Muscle layer of duodenum (tissue), 2 donors: Measurements from ENCODE around the gene MTF1.

ENCODE experiments used
- H3K27ac ChIP-seq: one replicate; pipeline ENCODE4 v1.7.0; 2013; ENCODE audit warnings: mild to moderate bottlenecking, low read length
- H3K27me3 ChIP-seq: one replicate; pipeline ENCODE4 v1.7.0; 2013; ENCODE audit warnings: low read depth, mild to moderate bottlenecking, control low read depth, low read length
- H3K36me3 ChIP-seq, 2 donors: one replicate each; pipeline ENCODE4 v1.7.0; 2013; ENCODE audit warnings: low read length in 2 of 2, control low read depth in 1 of 2, mild to moderate bottlenecking in 1 of 2; ENCODE audit not compliant: insufficient read depth in 2 of 2, control insufficient read depth in 1 of 2
- H3K4me1 ChIP-seq, 2 donors: one replicate each; pipeline ENCODE4 v1.7.0; 2013; ENCODE audit warnings: low read length in 2 of 2, mild to moderate bottlenecking in 2 of 2, control low read depth in 1 of 2, moderate library complexity in 1 of 2; ENCODE audit not compliant: insufficient read depth in 2 of 2, control insufficient read depth in 1 of 2
- H3K4me3 ChIP-seq, 2 donors: one replicate each; pipeline ENCODE4 v1.7.0; 2013; ENCODE audit warnings: low read length in 2 of 2, low read depth in 1 of 2, mild to moderate bottlenecking in 1 of 2
- H3K9me3 ChIP-seq, 2 donors: one replicate each; pipeline ENCODE4 v1.7.0; 2013; ENCODE audit warnings: low read length in 2 of 2, control low read depth in 1 of 2, mild to moderate bottlenecking in 1 of 2; ENCODE audit not compliant: control insufficient read depth in 1 of 2
- donor health status: healthy.

The MTF1 gene

GRCh38 chr1:37892151-37893047 is 33.0 kb upstream of the MTF1 start:
- peaks cover 27 to 42% of the 10 kb centered on the region in 2 donors for H3K36me3 ChIP-seq
- H3K27ac ChIP-seq, result no peak overlapping the region
- no peaks in the 10 kb centered on the region for H3K27me3 ChIP-seq
- no peaks in the 10 kb centered on the region for H3K4me1 ChIP-seq
- H3K9me3 ChIP-seq, result no peaks in the 10 kb centered on the region
- no peak overlapping the region for H3K4me3 ChIP-seq

DNA sequence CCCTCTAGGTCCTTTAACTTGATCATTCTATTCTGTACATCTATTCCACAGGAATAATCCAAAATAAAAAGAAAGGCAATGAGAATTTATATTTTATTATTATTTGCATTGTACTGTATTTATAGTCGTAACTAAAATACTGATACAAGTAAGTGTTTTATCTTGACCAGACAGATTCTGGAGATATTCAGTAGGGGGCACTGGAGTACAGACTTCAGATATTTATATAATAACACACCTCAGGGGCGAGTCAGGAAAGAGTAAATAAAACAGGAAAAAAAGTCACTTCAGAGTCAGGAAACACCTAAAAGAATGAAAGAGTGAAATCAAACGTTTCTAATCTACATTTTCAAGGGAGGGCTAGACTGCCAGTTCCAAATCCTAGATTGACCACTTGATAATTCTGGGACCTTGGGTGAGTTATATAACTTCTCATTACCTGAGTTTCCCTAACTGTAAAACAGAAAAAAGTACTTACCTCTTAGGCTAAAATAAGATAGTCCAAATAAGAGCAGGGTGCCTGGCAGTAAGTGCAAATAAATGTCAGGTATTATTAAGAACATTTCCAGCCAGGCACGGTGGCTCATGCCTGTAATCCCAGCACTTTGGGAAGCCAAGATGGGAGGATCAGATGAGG is 31.1 kb upstream of the MTF1 start:
- Histone ChIP-seq H3K27me3 (no peaks in the 10 kb centered on the region), H3K9me3 (no peaks in the 10 kb centered on the region), H3K4me3 (no peak overlapping the region), H3K4me1 (no peaks in the 10 kb centered on the region), H3K36me3 (peaks cover 40 to 61% of the 10 kb centered on the region in 2 donors), H3K27ac (no peak overlapping the region)

- Histone ChIP-seq H3K27ac (no peak overlapping the region), H3K4me1 (no peaks in the 10 kb centered on the region), H3K4me3 (no peak overlapping the region), H3K36me3 (peaks cover 43 to 83% of the 10 kb centered on the region in 2 donors), H3K27me3 (no peaks in the 10 kb centered on the region), H3K9me3 (no peaks in the 10 kb centered on the region)
Observed at GRCh38 chr1:37888022-37888700, 28.8 kb upstream of the MTF1 start.

GRCh38 chr1:37884145-37884544 is 24.8 kb upstream of the MTF1 start:
- H3K36me3 ChIP-seq, result peaks cover 65 to 94% of the 10 kb centered on the region in 2 donors
- H3K27ac ChIP-seq, result no peak overlapping the region
- H3K9me3 ChIP-seq, result no peaks in the 10 kb centered on the region
- no peak overlapping the region for H3K4me3 ChIP-seq
- no peaks in the 10 kb centered on the region for H3K4me1 ChIP-seq
- no peaks in the 10 kb centered on the region for H3K27me3 ChIP-seq

DNA sequence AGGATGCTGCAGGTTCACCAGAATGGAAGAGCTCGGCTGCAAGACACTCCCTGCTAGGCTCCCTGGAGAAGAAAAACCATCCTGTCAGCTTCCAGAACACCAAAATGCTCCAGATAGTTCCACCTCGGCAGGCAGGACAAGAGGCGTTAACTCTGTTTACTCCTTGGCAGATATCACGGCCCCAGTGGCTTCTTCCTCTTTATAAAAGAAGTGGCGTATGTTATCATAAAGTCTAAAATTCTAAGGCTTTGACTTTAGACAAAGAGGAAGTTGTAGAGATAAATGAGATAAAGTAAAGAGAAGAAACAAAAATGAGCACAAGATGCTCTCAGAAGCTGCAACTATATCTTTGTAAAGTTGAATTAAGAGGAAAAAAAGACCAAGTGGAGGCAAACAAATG is 24.3 kb upstream of the MTF1 start:
- Histone ChIP-seq H3K4me1 (no peaks in the 10 kb centered on the region), H3K36me3 (peaks cover 62 to 91% of the 10 kb centered on the region in 2 donors), H3K27me3 (no peaks in the 10 kb centered on the region), H3K9me3 (no peaks in the 10 kb centered on the region), H3K4me3 (no peak overlapping the region), H3K27ac (no peak overlapping the region)

DNA sequence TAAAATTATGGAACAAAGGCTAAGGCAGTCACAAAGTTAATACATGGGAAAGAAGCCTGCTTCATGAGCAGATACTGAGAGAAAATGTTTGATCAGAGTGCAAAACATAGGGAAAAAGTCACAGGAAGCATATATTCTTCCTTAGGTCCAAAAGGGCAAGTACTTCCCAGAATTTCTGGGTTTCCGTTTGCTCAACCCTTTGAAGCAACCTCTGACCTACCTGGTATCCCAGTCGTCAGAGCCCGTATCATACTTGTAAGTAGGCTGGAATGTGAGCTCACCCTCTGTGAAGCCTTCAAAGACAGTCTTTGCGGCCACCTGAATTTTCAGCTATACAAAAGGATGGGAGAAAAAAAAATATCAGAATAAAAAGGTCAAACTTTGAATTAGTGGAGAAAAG is 20.5 kb upstream of the MTF1 start:
- H3K36me3 ChIP-seq, result peaks cover 56 to 82% of the 10 kb centered on the region in 2 donors
- H3K9me3 ChIP-seq, result no peaks in the 10 kb centered on the region
- no peaks in the 10 kb centered on the region for H3K4me1 ChIP-seq
- H3K27me3 ChIP-seq, result no peaks in the 10 kb centered on the region
- no peak overlapping the region for H3K27ac ChIP-seq
- H3K4me3 ChIP-seq, result no peak overlapping the region

GRCh38 chr1:37878071-37878470 is 18.7 kb upstream of the MTF1 start:
- Histone ChIP-seq H3K27me3 (no peaks in the 10 kb centered on the region), H3K4me3 (no peak overlapping the region), H3K36me3 (peaks cover 69 to 83% of the 10 kb centered on the region in 2 donors), H3K9me3 (no peaks in the 10 kb centered on the region), H3K4me1 (no peaks in the 10 kb centered on the region), H3K27ac (no peak overlapping the region)

- no peak overlapping the region for H3K4me3 ChIP-seq
- H3K4me1 ChIP-seq, result no peaks in the 10 kb centered on the region
- H3K9me3 ChIP-seq, result no peaks in the 10 kb centered on the region
- no peak overlapping the region for H3K27ac ChIP-seq
- H3K36me3 ChIP-seq, result peaks cover 58 to 78% of the 10 kb centered on the region in 2 donors
- no peaks in the 10 kb centered on the region for H3K27me3 ChIP-seq
Observed at GRCh38 chr1:37875833-37876232, 16.4 kb upstream of the MTF1 start.

DNA sequence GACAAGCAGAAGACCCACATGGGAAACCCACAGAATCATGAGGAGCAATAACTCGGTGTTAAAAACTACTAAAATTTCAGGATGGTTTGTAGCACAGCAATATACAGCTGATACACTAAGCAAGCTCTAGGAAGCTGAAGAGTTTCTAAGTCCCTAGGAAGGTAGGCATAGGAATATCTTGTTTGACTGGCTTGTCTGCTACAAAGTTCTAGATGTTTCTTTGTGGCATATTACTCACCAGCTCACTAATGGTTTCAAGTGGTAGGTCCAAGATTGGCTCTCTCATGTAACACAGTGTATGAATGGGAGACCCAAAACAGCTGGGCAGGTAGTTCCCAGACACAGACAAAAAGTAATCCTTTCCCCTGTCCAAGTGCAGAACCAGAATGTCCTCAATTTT is 13.3 kb upstream of the MTF1 start:
- Histone ChIP-seq H3K27ac (no peak overlapping the region), H3K36me3 (peaks cover 46 to 78% of the 10 kb centered on the region in 2 donors)

GRCh38 chr1:37868466-37868865 is 9.1 kb upstream of the MTF1 start:
- Histone ChIP-seq H3K27me3 (no peaks in the 10 kb centered on the region), H3K4me1 (no peaks in the 10 kb centered on the region), H3K4me3 (no peak overlapping the region), H3K36me3 (peaks cover 43 to 83% of the 10 kb centered on the region in 2 donors), H3K9me3 (no peaks in the 10 kb centered on the region), H3K27ac (no peak overlapping the region)

More for the DNA sequence above, 13.3 kb upstream of the MTF1 start:
- Histone ChIP-seq H3K4me3 (no peak overlapping the region), H3K9me3 (no peaks in the 10 kb centered on the region), H3K27me3 (no peaks in the 10 kb centered on the region), H3K4me1 (no peaks in the 10 kb centered on the region)

- peaks cover 38 to 80% of the 10 kb centered on the region in 2 donors for H3K36me3 ChIP-seq
- no peak overlapping the region for H3K27ac ChIP-seq
Observed at GRCh38 chr1:37867784-37868183, 8.4 kb upstream of the MTF1 start.

More at GRCh38 chr1:37867784-37868183, 8.4 kb upstream of the MTF1 start:
- Histone ChIP-seq H3K4me3 (no peak overlapping the region), H3K9me3 (no peaks in the 10 kb centered on the region), H3K27me3 (no peaks in the 10 kb centered on the region), H3K4me1 (no peaks in the 10 kb centered on the region)
